ENCODE measurements around the gene TRPM3. TPM values are rescaled to one million over a fixed set of nuclear protein-coding genes. Genes with fewer than 3 reads are reported as not detected.

The TRPM3 gene
- total and polyA plus RNA-seq, 2 donors (not counting 1 experiment from before 2014, with no cell fraction given), result not detected

DNA sequence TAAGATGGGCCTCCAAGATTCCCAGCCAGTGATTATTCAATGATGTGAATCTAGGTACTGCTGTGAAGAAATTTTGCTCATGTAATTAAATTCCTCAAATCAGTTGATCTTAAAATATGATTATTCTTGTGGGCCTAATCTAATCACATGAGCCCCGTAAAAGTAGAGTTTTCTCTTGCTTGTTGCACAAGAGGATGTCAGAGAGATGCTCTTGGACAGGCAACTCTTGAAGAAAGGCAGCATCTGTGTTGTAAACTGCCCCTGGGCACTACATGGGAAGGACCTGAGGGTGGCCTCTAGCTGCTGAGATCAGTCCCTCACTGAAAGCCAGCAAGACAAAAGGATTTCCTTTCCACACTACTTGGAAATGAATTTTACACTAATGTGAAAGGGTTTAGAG lies 132.9 kb downstream of the TRPM3 start:
- H3K79me2 ChIP-seq (ENCODE audit: control insufficient read depth, insufficient read depth, low read length), result no peaks in the 10 kb centered on the region
- no CpG with 5 or more reads among the region's 1 CpG for WGBS (ENCODE audit: insufficient coverage)
- Mint-ChIP-seq H3K27ac (no peak overlapping the region), H3K4me3 (no peak overlapping the region), H3K9me3 (ENCODE audit: insufficient read depth) (peaks cover 2% of the 10 kb centered on the region), H3K4me1 (no peaks in the 10 kb centered on the region), H3K27me3 (no peaks in the 10 kb centered on the region)
- no peaks in the 10 kb centered on the region for H3K36me3 ChIP-seq (replicated peaks in 1 of 2; ENCODE audit: control extremely low read depth in 1 of 2, control insufficient read depth in 1 of 2, extremely low read depth in 1 of 2, insufficient read depth in 2 of 2, low read length in 1 of 2)
- ChIA-PET CTCF (no interaction called here), POLR2A (no interaction called here)
- no peaks in the 10 kb centered on the region for H3K27me3 ChIP-seq (replicated peaks in 1 of 4; ENCODE audit: control extremely low read depth in 1 of 4, control insufficient read depth in 3 of 4, insufficient read depth in 4 of 4, low read length in 3 of 4)
- intact Hi-C loops (cut with micrococcal nuclease), result no loop called here
- no peaks in the 10 kb centered on the region for H3K4me1 ChIP-seq (ENCODE audit: control insufficient read depth in 2 of 2, insufficient read depth in 2 of 2, low read length in 2 of 2)
- H3K27ac ChIP-seq (ENCODE audit: low read length in 2 of 2), result no peak overlapping the region
- no peaks in the 10 kb centered on the region for H3K9me3 ChIP-seq (ENCODE audit: control extremely low read depth in 1 of 3, control insufficient read depth in 2 of 3, insufficient read depth in 1 of 3, low read length in 2 of 3)
- no peak overlapping the region for H2AFZ ChIP-seq (ENCODE audit: insufficient read depth, low read depth, low read length, poor library complexity, severe bottlenecking)
- DNase-seq (no peak), ATAC-seq (ENCODE audit: low read depth) (no peak)
- TF ChIP-seq, protein P1, sequence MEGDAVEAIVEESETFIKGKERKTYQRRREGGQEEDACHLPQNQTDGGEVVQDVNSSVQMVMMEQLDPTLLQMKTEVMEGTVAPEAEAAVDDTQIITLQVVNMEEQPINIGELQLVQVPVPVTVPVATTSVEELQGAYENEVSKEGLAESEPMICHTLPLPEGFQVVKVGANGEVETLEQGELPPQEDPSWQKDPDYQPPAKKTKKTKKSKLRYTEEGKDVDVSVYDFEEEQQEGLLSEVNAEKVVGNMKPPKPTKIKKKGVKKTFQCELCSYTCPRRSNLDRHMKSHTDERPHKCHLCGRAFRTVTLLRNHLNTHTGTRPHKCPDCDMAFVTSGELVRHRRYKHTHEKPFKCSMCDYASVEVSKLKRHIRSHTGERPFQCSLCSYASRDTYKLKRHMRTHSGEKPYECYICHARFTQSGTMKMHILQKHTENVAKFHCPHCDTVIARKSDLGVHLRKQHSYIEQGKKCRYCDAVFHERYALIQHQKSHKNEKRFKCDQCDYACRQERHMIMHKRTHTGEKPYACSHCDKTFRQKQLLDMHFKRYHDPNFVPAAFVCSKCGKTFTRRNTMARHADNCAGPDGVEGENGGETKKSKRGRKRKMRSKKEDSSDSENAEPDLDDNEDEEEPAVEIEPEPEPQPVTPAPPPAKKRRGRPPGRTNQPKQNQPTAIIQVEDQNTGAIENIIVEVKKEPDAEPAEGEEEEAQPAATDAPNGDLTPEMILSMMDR (IDR thresholded peaks at IDR 0.05), result no peak
- TF ChIP-seq EZH2 (IDR thresholded peaks at IDR 0.05; ENCODE audit: borderline replicate concordance, insufficient read depth, low read depth, low read length, poor library complexity, severe bottlenecking), result no peak
- no peak overlapping the region for H3K4me3 ChIP-seq (ENCODE audit: control extremely low read depth in 1 of 5, extremely low read depth in 1 of 5, insufficient read depth in 1 of 5, low read depth in 2 of 5, low read length in 4 of 5)
- H3K4me2 ChIP-seq (replicated peaks; ENCODE audit: low read depth, low read length, poor library complexity, severe bottlenecking), result no peak overlapping the region
- no peak overlapping the region for H3K9ac ChIP-seq (ENCODE audit: low read length)
- no peaks in the 10 kb centered on the region for H4K20me1 ChIP-seq (ENCODE audit: control insufficient read depth, insufficient read depth, low read length, poor library complexity, severe bottlenecking)

DNA sequence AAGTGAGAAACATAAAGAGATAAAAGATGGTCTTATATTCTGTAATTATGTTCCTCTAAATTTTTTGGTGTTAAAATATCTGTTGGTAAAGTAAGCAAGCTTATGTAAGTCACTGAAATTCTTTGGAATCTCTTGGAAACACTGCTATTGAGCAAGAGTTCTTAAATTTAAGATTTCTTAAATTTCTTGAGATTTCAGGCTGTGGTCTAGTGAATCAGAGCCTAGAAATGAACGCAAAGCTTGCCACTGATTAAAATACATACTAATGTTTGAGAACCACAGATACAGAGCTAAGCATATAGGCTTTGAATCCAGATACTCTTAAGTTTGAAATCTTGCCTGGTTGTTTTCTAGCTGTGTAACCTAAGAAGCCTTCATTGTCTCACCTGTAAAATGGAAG lies 133.4 kb downstream of the TRPM3 start:
- ATAC-seq (ENCODE audit: low read depth) (no peak), DNase-seq (no peak)
- H3K27ac ChIP-seq (ENCODE audit: low read length in 2 of 2), result no peak overlapping the region
- ChIA-PET POLR2A (no interaction called here), CTCF (no interaction called here)
- no peak overlapping the region for H3K9ac ChIP-seq (ENCODE audit: low read length)
- Mint-ChIP-seq H3K4me1 (no peaks in the 10 kb centered on the region), H3K4me3 (no peak overlapping the region), H3K27ac (no peak overlapping the region), H3K9me3 (ENCODE audit: insufficient read depth) (peaks cover 2% of the 10 kb centered on the region), H3K27me3 (no peaks in the 10 kb centered on the region)
- H3K4me3 ChIP-seq (ENCODE audit: control extremely low read depth in 1 of 5, extremely low read depth in 1 of 5, insufficient read depth in 1 of 5, low read depth in 2 of 5, low read length in 4 of 5), result no peak overlapping the region
- H3K9me3 ChIP-seq (ENCODE audit: control extremely low read depth in 1 of 3, control insufficient read depth in 2 of 3, insufficient read depth in 1 of 3, low read length in 2 of 3), result no peaks in the 10 kb centered on the region
- no peaks in the 10 kb centered on the region for H3K36me3 ChIP-seq (replicated peaks in 1 of 2; ENCODE audit: control extremely low read depth in 1 of 2, control insufficient read depth in 1 of 2, extremely low read depth in 1 of 2, insufficient read depth in 2 of 2, low read length in 1 of 2)
- no peak overlapping the region for H2AFZ ChIP-seq (ENCODE audit: insufficient read depth, low read depth, low read length, poor library complexity, severe bottlenecking)
- TF ChIP-seq, protein P1 (IDR thresholded peaks at IDR 0.05), result no peak
- no peak for TF ChIP-seq EZH2 (IDR thresholded peaks at IDR 0.05; ENCODE audit: borderline replicate concordance, insufficient read depth, low read depth, low read length, poor library complexity, severe bottlenecking)
- H3K27me3 ChIP-seq (replicated peaks in 1 of 4; ENCODE audit: control extremely low read depth in 1 of 4, control insufficient read depth in 3 of 4, insufficient read depth in 4 of 4, low read length in 3 of 4), result no peaks in the 10 kb centered on the region
- no peak overlapping the region for H3K4me2 ChIP-seq (replicated peaks; ENCODE audit: low read depth, low read length, poor library complexity, severe bottlenecking)
- H3K79me2 ChIP-seq (ENCODE audit: control insufficient read depth, insufficient read depth, low read length), result no peaks in the 10 kb centered on the region
- no peaks in the 10 kb centered on the region for H3K4me1 ChIP-seq (ENCODE audit: control insufficient read depth in 2 of 2, insufficient read depth in 2 of 2, low read length in 2 of 2)
- no peaks in the 10 kb centered on the region for H4K20me1 ChIP-seq (ENCODE audit: control insufficient read depth, insufficient read depth, low read length, poor library complexity, severe bottlenecking)
- intact Hi-C loops (cut with micrococcal nuclease), result no loop called here
- WGBS (ENCODE audit: insufficient coverage), result no CpG with 5 or more reads among the region's 1 CpG
